Fibroblast of peridontal ligament (primary cell): Measurements from ENCODE around the gene HBD.
"Not testable (repeated sequence)": the region's sequence is repeated elsewhere in the genome, so short reads cannot be mapped to it uniquely, and the experiment has no call there.

Experiments
- DNase-seq: peaks from one replicate; pipeline ENCODE4 v3.0.0-alpha.2; 2010; ENCODE audit errors: extremely low read depth

The HBD gene

GRCh38 chr11:5234381-5234834 is at the start of gene HBD:
HBD (minus strand) TSS chr11:5234483; CDS start chr11:5234433, 50 bp downstream.
- DNase-seq, result peak; percentile 61

- no peak for DNase-seq
Measured at GRCh38 chr11:5283882-5284281, 49.6 kb upstream of the HBD start.

- DNase-seq, result no peak
Measured at GRCh38 chr11:5283086-5283485, 48.8 kb upstream of the HBD start.

- DNase-seq, result no peak
Measured at GRCh38 chr11:5282628-5283027, 48.3 kb upstream of the HBD start.

GRCh38 chr11:5281596-5281995 is 47.3 kb upstream of the HBD start:
- DNase-seq, result no peak

- DNase-seq, result peak; percentile 99
Measured at GRCh38 chr11:5280582-5281102, 46.4 kb upstream of the HBD start.

- DNase-seq, result no peak
Measured at GRCh38 chr11:5279471-5280090, 45.3 kb upstream of the HBD start.

GRCh38 chr11:5277807-5278382 is 43.6 kb upstream of the HBD start:
- no peak for DNase-seq

- DNase-seq, result no peak
Measured at GRCh38 chr11:5276697-5277096, 42.4 kb upstream of the HBD start.

- DNase-seq, result no peak
Measured at GRCh38 chr11:5275369-5276110, 41.3 kb upstream of the HBD start.

GRCh38 chr11:5274395-5274794 is 40.1 kb upstream of the HBD start:
- no peak for DNase-seq

GRCh38 chr11:5272395-5273017 is 38.2 kb upstream of the HBD start:
- no peak for DNase-seq

- DNase-seq, result no peak
Measured at GRCh38 chr11:5269715-5270147, 35.4 kb upstream of the HBD start, which contains the start of gene HBE1. HBE1 (minus strand) TSS chr11:5269945; CDS start chr11:5269890, 55 bp downstream.

GRCh38 chr11:5267033-5267563 is 32.8 kb upstream of the HBD start:
- no peak for DNase-seq

GRCh38 chr11:5266609-5267008 is 32.3 kb upstream of the HBD start:
- no peak for DNase-seq

- no peak for DNase-seq
Measured at GRCh38 chr11:5265832-5266231, 31.5 kb upstream of the HBD start.

GRCh38 chr11:5258543-5259262 is 24.4 kb upstream of the HBD start:
- no peak for DNase-seq

- no peak for DNase-seq
Measured at GRCh38 chr11:5257296-5257695, 23.0 kb upstream of the HBD start.

- DNase-seq, result peak; percentile 64
Measured at GRCh38 chr11:5254646-5255413, 20.5 kb upstream of the HBD start, which contains the start of gene HBG2. HBG2 (minus strand) TSS chr11:5254781; CDS start chr11:5254728, 53 bp downstream.

- DNase-seq, result not testable (repeated sequence)
Measured at GRCh38 chr11:5254023-5254422, 19.7 kb upstream of the HBD start.
